Measurements from ENCODE around the gene TRAPPC5.

Gene TRAPPC5

DNA sequence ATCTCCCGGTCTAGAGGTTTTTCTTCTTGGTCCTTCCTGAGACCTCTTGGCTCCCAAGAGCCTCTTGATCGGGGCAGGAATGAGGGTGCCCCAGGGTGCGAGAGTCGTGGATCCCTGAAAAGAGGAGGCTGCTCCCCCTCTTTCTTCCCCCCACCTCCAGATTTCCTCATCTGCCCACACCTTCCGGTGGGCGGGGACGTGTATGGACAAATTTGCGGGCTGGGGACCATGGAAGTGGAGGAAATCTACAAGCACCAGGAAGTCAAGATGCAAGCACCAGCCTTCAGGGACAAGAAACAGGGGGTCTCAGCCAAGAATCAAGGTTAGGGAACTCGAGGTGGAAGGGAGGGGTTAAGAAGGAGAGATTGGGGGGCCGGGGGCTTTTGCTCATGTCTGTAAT lies 3.8 kb upstream of the TRAPPC5 start, which contains the start of gene MCEMP1:
Gene MCEMP1, plus strand, starts transcription at position 237 of the 400 bp plus-strand sequence. Its CDS starts 31 bp downstream, at position 268.
- no peak for DNase-seq

DNA sequence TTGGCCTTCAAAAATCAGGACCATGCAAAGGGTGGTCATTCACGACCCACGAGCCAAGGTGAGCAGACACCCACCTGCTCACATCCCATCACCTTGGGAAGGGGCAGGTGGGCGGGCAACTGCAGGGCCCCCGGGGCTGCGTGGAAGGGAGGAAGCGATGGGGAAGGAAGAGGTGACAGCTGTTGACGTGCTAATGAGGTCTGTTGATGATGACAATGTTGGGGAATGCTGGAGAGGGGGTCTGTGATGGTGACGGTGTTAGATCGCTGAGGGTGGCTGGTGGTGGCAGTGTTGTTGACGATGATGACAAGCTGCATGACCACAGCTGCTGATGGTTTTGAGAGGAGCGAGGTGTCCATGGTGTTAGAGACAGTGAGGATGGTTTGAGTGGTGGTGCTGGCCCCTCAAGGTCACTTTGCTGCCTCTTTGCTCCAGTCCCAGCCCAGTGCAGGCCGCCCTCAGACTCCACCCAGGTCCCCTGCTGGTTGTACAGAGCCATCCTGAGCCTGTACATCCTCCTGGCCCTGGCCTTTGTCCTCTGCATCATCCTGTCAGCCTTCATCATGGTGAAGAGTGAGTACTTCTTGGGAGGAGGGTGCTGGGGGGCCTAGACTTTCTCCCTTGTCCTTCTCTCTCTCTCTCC lies 2.8 kb upstream of the TRAPPC5 start:
- no peak for DNase-seq

DNA sequence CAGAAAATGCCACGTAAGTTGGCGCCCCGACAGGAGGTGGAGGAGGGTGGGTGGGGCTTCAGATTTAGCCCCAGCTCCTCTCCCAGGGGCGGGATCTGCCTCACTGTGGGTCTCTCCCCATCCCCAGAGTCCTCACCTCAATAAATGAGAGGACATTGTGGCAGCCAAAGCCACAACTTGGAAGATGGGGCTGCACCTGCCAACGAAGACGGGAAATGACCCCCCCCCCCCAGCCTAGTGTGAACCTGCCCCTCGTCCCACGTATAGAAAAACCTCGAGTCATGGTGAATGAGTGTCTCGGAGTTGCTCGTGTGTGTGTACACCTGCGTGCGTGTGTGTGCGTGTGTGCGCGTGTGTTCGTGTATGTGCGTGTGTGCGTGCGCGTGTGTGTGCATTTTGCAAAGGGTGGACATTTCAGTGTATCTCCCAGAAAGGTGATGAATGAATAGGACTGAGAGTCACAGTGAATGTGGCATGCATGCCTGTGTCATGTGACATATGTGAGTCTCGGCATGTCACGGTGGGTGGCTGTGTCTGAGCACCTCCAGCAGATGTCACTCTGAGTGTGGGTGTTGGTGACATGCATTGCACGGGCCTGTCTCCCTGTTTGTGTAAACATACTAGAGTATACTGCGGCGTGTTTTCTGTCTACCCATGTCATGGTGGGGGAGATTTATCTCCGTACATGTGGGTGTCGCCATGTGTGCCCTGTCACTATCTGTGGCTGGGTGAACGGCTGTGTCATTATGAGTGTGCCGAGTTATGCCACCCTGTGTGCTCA lies 1.5 kb upstream of the TRAPPC5 start:
- DNase-seq: no peak

DNA sequence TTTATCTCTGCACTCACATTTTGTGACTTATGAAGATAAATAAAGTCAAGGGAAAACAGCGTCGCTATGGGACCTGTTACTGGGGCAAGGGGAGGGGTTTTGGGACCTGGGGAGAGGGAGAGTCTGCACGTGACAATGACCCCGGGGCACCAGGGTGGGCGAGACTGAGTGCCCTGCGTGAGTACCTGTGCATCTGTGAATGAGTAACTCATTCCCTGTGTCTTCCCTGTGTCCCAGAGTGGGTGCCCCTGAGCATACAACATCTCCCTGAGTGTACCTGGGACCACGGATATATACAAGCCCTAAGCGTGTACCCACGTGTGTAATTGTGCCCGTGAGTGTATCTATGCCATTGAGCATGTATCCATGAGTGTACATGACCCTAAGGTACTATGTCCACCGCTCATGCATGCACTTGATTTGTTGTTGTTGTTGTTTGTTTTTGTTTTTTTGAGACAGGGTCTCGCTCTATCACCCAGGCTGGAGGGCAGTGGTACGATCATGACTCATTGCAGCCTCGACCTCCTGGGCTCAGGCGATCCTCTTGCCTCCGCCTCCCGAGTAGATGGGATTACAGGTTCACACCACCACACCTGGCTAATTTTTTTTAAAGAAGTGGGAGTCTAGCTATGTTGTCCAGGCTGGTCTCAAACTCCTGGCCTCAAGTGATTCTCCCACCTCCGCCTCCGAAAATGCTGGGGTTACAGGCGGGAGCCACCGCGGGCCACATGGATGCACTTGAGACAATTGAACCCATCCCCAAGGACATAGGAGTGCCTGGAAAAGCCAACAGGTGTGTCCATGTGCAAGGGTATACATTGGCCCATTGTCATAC lies 645 bp upstream of the TRAPPC5 start:
- DNase-seq: no peak

DNA sequence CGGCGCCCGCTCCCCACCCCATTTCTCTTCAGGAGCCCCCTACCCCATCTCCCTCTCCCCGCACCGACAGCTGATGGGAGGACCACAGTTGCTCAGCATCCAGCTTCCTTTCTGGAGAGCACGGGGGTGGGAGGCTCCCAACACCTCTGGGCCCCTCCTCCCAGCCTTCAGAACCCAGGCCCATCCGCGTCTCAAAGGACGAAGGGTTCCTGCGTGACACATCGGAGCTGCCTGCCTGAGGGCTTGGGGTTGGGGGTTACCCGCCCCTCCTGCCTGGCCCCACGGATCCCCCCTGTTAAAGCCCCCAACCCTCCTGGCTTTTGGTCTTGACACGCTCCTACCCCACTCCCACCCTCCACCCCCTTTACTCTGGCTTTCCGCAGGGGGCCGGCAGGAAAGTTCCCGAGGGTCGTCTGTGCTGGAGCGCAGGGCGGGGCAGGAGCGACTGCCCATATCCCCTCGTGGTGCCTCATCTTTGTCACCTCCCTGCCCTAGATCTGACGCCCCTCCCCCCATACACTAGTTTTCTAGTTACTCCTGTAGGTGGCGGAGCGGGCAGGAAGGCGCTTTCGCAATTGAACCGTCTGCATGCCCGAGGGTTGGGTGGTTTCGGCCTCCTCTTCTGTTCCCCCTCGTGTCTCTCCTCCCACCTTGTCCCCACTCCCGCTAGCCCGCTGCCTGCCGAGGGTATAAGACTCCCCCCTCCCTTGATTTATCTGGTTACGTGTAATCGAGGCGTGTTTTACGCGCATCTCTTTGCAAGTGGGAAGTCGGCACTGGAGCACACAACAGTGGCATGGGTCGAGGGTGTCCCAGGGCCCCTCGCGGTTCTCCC lies 924 bp downstream of the TRAPPC5 start:
- peak; percentile 81 for DNase-seq

DNA sequence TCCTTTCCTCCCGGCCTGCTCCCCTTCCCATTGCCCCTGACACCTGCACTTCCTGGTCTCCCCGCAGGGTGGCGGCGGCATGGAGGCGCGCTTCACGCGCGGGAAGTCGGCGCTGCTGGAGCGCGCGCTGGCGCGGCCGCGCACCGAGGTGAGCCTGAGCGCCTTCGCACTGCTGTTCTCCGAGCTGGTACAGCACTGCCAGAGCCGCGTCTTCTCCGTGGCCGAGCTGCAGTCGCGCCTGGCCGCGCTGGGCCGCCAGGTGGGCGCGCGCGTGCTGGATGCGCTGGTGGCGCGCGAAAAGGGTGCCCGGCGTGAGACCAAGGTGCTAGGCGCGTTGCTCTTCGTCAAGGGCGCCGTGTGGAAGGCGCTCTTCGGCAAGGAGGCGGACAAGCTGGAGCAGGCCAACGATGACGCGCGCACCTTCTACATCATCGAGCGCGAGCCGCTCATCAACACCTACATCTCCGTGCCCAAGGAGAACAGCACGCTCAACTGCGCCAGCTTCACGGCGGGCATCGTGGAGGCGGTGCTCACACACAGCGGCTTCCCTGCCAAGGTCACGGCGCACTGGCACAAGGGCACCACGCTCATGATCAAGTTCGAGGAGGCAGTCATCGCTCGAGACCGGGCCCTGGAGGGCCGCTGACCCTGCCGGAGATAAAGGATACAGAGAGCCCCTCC lies 1.7 kb downstream of the TRAPPC5 start:
- no peak for DNase-seq

DNA sequence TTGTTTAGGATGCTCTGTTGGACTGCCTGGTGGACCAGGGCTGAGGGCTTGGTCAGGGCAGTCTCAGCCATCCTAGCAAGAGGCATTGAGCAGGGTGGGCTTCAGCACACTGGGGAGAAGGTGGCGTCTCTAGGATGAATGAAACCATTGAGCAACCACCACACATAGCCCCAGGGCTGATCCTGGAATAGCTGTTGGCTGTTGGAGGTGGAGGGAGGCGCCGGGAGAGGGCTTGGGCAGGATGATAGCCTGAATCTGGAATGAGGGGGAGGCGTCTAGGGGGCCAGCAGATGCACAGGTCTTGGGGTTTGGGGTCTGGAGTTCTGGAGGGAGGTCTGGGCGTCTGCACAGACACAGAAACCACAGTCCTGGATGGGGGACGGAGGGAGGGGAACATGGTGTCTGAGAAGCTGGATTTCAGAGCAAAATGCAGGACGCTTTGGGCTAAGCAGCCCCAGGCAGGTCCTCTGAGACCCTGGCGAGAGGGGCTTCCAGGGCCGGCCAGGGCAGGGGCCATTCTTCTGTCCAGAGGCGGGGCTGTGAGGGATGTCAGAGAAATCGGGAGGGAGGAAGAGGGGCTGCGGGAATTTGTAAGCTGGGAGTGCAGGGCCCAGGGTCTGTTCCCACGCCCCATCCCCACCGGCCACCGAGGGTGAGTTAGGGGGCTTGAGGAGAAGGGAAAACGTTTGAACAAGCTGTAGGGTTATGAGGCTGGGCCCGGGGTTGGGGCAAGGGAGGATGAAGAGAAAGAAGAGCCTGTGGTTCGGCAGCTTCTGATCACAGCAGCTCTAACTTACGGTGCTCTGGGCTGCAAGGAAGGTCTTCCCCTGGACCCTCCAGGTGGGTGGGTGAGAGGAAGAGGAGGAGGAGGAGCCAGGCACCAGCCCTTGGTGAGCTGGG lies 5.2 kb downstream of the TRAPPC5 start:
- DNase-seq: no peak

- no peak for DNase-seq
These were observed 6.5 kb downstream of the TRAPPC5 start for GRCh38 chr19:7687177-7687576.

DNA sequence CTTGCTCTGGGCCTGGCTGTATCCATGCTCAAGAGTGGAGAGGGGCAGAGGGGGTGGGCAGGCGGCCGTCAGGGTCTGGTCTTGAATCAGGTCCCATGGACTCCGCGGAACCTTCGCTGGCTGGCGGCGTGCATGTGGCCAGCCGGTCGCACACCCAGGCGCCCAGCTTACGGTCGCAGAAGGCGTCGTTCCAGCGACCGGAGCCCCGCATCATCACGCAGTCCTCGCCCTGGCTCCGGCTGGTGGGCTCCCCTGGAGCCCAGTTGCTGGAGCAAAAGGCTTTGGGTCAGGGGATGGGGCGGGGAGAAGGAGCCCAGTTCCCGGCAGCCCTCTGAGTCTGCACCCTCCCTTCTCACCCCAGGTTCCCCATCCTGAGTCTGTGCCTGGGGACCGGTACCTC lies 8.5 kb downstream of the TRAPPC5 start:
- no peak for DNase-seq

DNA sequence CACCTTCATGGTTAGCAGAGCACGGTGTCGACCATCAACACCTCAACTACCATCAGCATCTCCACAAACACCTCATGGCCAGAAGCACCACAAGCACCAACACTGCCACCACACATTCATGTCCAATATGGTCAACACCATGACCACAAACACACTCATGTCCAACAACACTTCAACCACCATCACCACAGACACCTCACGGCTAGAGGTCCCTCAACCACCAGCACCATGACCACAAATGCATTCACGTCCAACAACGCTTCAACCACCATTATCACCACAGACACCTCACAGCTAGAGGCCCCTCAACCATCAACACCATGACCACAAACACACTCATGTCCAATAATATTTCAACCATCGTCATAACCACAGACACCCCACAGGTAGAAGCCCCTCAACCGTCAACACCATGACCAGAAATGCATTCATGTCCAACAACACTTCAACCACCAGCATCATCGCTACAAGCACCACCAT lies 10.2 kb downstream of the TRAPPC5 start:
- no peak for DNase-seq

DNA sequence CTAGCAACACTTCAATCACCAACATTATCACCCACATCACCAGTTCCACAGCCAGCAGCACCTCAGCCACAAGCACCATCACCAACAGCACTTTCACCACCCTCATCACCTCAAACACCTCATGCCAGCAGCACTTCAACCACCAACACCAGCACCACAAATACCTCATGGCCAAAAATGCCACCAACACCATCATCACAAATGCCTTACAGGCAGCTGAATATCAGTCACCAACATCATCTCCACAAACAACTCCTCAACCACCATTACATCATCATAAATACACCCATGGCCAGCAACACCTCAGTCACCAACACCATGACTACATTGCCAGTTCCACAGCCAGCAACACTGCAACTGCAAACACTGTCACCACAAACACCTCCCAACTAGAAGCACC lies 10.9 kb downstream of the TRAPPC5 start:
- no peak for DNase-seq

GRCh38 chr19:7692417-7693088 lies 11.9 kb downstream of the TRAPPC5 start:
- no peak for DNase-seq

- no peak for DNase-seq
These were observed 13.9 kb downstream of the TRAPPC5 start for GRCh38 chr19:7694499-7694898.

GRCh38 chr19:7697721-7698287 lies 17.2 kb downstream of the TRAPPC5 start:
- DNase-seq: no peak

DNA sequence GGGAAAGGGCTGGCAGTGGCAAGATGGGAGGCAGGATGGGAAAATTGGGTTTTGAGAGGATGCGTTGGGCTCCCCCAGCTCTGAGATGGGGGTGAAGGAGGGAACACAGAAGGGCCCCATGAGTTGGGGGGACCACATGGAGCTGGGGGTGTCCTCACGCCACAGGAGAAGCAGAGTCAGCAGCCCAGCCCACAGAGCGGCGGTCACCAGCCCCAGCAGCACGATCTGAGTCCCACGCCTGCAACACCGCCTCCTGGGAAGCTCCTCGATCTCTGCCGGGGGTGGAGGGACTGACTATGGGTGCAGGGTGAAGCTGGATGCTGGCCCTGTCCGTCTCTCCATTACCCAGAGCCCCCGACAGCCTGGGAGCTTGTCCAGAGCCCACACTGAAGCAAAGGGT lies 17.9 kb downstream of the TRAPPC5 start:
- DNase-seq: no peak

DNA sequence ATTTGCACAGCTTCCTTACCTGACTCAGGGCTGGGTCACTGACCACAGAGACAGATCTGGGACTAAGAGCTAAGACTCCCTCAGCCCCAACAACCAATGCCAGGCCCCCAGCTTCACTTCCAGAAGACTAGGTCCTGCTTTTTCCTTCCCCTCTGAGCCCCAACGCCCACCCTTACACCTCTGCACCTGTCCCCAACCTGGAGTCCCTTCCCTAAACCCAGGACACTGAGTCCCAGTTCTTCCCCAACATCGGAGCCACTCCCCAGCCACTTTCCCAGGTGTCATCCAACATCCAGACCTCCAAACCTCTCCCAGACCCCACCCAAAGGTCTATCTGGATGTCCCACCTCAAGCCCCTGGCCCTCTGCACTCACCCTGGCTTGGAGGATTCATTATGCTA lies 18.4 kb downstream of the TRAPPC5 start:
- no peak for DNase-seq

DNA sequence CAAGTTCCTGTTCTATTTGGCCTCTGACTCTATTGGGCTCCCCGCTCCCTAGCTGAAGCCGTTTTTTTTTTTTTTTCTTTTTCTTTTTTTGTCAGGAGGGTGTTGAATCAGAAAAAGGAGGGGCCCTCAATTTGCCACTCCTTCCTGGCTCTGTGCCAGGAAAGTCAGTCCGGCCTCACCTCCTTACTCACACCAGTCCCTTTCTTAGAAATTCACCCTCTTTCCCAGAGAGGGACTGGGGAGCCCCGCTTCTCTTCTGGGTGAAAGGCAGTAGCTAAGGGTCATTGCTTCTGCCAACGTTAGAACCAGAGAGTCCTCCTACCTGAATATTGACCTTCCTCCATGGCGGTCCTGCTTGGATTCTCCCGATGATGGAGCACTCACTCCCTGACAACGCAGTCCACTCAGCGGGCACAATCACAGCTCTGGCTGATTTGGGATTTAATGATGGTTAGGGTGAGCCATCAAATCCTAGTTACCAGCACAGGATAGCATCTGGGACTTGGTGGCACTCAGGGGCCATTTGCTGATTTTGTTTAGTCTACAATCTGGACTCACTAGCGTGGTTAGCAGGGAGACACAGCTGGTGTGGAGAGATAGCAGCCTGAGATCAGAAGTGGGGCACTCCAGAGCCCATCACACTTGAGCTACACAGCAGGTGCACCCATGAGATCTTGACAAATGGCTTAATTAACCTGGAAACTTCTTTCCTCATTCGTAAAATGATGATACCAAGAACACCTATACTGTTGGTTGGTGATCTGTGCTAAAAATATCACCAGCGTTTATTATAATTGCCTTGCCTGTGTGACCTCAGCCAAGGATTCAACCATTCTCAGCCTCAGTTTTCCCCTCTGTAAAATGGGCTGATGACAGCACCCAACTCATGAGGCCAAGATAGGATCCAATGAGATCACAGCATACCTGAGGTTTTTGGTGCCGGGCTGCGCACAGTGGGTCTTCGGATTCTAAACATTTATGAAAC lies 19.1 kb downstream of the TRAPPC5 start:
- DNase-seq: no peak

DNA sequence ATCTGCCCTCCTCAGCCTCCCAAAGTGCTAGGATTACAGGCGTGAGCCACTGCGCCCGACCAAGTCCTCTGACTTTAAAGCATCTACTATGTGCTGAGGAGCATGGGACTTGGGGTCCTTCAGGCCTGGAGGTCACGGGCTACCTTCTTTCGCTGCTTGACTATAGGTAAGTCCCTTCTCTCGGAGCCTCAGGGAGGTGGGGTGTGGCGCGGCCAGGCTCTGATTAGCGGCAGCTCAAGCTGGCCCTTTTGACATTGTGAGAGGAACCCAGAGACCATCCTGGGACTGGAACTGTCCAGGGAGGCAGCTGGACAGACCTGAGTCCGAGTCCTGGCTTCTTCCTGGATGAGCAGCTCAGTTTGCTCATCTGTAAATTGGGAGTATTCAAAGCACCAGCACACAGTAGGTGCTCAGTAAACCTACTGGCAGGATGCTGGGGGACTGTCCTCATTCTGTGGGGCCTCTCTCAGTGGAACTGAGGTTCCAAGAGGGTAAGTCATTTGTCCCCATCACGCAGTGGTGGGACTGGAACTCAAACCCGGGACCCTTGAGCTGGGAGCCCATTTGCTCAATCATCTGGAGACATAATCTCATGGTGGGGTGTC lies 20.5 kb downstream of the TRAPPC5 start:
- no peak for DNase-seq
